Cortex of kidney (tissue), 1 donor: ENCODE data around the gene ZNF484.
"Not testable (repeated sequence)": the region's sequence is repeated elsewhere in the genome, so short reads cannot be mapped to it uniquely, and the experiment has no call there.

Source experiments
- DNase-seq: peaks from one replicate; lab custom pipeline; 2025; lab: John Stamatoyannopoulos, UW

ZNF484 gene

DNA sequence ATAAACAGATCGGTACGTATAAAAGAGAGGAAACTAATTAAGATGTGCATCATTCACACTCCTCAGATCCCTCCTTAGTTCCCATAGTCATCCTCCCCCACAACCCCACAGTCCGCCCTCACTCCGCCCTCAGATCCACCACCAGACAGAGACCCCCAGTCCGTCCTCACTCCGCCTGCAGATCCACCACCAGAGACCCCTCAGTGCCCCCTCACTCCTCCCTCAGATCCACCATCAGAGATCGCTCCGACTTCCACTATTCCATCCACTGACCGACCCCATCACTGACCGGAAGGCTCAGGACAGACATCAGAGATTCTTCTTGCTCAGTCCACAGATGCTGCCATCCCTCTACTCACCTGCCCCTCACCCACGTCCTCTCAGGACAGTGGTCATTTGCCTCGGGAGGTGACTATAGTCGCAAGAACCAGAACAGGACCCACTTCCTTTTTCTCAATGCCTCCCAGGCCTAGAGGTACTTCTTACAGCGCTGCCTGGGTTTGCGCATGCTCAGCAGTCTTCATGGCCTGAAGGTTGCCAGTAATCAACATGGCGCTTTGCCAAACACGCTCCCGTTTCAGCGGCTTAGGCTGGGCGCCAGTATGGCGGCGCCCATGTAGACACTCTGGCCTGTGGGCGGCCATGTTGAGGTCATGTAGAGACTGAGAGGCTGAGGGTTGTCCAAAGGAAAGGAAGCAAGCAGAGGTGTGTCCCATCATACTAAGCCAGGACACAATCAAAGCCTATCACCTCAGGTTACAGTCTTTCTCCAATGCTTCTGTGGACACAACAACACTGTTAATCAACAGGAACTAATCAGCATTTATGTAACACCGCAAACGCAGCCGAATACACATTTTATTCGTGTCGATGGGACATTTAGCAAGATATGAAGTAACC lies at the start of gene ZNF484:
ZNF484 (minus strand) TSS at position 508 of the 900 bp plus-strand sequence. CDS start 3,009 bp downstream, outside the sequence.
- DNase-seq = no peak

DNA sequence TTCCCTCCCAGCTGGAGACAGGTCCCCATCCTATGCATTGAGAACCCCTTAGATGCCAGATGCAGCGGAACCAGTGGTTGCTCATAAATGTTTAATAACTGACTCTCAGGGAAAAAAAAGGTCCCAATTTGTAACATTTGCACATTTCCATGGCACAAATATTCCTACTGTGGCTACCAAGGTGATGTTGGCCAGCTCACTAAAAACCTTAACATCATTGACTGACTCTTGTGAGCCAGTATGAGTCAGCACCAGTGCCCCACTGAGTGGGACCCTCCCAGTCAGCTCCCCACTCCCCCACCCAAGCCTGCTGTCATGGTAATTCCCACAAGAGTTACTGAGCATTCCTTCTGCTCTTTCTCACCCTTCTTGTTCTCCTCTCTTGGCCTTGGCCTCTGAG lies 42.6 kb upstream of the ZNF484 start:
- DNase-seq = no peak

DNA sequence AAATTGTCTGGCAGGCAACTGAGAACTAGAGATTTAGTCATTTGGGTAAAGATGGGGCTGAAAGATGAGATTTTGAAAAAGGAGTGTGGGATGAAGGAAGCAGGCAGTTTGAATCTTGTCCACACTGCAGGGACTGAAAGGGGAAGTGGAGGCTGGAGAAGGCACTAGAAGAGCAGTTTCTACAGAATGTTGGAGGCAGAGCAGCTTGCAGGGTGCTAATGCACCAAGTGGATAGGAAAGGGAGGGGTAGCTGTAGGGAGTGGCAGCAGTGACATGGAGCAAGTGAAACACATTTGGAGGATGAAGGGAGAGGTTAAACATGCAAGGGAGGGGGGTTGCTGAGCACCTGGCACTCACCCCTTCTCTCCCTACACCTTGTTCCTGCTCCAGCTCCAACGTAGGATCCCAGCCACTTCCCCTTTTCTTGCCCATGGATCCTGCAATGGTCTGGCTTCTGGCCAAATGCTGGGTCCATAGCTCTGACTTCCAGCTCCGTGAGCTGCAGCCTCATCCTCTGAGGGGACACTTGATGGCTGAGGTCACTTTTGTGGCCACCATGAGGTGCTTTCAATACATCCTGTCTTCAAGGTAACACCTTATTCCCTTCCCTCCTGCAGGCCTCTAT lies 39.5 kb upstream of the ZNF484 start:
- DNase-seq = no peak

DNA sequence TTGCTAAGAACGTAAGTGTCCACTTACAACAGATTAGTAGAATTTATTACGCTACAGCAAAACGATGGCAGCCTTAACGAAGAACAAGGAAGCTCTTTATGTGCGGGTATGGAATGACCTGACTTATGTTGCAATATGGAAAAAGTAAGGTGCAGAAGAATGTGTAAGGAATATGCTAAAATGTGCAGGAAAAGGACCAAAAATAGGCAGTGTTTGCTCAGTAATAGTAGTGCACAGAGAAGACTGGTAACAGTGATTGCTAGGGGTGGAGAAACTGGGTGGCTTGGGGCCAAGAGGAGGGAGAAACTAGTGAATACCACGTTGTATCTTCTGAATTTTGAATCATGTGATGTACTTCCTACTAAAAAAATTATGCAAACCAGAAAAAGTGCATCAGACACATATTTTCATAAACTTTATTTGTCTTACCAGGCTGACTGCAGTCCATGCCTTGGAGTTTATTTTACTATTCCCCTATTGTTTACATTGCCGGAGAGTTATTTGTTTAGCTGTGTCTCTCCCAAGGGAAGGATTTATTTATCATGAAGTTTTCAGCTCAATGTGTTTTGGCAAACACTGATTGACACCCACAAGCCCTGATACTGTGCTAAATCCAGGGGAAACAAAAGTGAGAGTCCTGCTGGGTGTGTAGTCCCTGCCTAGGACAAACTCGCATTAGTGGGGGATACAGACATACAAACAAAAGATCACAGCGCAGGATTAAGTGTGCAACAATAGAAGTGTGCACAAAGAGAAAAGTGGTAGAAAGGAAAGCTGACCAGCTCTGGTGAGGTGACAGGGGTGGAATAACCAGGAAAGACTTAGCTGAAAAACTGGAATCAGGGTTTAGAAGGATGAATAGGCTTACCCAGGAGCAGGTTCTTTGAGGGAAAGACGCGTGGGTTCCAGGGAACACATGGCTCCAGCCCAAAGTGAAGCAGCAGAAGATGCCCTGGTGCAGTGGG lies 34.0 kb upstream of the ZNF484 start:
- DNase-seq = no peak

DNA sequence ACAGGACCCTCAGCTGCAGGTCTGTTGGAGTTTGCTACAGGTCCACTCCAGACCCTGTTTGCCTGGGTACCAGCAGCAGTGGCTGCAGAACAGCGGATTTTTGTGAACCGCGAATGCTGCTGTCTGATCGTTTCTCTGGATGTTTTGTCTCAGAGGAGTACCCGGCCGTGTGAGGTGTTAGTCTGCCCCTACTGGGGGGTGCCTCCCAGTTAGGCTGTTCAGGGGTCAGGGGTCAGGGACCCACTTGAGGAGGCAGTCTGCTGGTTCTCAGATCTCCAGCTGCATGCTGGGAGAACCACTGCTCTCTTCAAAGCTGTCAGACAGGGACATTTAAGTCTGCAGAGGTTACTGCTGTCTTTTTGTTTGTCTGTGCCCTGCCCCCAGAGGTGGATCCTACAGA lies 27.3 kb upstream of the ZNF484 start:
- DNase-seq = not testable (repeated sequence)

DNA sequence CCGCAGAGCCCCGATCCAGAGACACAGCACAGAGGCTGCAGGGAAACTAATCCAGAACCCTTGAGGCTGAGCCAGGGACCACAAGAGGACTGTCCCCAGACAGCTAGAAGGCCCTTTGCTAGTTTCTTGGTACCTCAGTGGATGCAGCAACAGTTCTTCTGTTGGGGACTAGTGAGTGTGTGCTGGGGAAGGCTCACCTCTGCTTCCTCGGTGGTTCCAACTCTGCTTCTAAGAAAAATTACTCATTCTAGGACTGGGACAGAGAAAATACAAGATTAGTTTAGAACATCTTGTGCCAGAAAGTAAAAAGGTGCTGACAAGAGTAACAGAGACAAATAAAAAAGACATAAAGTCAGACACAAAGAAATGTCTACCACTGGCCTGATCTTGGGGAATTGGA lies 19.5 kb upstream of the ZNF484 start:
- DNase-seq = no peak

DNA sequence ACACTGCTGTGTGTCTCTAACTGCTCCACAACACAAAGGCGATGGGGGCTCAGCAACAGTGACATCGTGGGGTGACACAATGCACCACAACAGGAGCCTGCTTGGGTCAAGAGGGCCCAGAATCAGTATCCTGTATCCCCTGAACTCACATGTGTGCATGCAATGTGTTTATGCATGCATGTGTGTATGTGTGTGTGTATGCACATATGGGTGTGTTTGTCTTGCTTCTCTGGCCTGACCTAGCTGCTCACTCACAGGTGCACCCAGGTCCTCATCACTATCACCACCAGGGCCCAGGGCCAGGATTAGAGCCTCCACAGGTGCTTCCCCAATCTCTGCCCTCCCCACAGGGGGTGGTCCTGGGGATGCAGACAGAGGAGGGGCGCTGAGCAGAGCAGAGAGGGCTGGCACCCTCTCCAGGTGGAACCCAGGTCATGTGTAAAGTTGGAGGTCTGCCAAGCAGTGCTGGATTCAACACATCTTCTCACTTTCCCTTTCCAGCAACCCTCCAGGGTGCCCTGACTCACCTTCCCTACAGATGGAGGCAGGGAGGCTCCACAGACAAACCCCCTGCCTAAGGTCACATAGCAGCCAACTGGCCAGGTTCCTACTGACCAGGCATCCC lies 18.1 kb upstream of the ZNF484 start:
- DNase-seq = no peak

DNA sequence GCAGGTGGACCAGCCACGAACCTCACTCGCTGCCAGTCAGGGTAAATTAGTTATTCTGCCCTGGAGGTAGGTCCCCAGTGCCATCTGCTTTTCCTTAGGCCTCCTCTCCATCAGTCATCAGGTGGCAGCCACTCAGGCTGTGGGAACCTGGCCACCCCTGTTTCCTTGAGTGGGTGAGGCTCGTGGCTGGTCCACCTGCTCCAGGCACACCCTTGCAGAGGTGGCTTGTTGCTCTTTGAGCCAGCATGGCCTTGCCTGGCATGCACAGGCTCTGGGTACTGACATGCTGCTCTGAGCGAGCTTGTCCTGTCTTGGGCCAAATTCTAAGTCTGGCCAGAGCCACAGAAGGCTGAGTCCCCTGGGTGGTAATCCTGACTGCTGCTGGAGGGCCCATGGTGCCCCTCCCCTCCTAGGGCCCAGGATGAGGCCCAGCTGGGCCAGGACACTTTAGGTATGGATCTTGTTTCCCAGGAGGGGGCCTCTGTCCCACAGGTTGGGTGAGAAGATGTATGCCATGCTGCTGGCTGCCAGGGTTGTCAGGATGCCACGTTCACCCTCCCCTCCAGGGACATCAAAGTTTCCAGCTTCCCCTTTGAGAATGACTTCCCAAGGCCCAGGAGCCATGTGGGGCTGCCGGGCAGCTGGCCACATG lies 17.0 kb upstream of the ZNF484 start:
- DNase-seq = no peak

DNA sequence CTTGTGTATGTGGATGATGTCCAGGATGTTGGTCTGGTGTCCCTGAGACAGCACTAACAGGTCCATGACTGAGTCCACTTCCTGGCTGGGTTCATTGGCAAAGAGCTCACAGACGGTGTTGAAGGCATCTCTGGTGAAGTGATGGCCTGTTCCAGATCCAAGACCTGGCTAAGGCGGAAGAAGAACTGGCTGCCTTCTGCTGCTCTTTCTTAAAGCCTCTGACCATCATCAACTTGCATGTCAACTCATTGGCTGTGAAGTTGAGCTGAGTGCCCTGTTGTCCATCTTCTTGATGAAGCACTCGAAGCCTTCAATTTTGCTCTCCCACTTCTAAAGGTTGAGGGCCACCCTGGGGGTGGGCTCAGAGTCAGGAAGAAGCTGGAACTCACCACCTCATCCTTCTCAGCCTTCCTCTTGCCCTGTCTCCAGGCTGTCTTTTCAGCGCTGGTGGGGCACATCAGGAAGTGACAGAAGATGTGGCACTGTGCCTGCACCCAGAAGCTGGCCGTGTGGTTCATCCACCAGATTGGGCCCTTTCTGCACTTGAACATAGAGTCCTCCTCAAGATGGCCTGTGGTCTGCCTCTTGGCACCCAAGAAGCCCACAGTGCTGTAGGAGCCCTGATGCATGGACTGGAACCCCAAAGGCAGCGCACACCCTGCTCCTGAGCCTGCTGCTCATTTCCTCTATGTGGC lies 16.2 kb upstream of the ZNF484 start:
- not testable (repeated sequence) for DNase-seq

DNA sequence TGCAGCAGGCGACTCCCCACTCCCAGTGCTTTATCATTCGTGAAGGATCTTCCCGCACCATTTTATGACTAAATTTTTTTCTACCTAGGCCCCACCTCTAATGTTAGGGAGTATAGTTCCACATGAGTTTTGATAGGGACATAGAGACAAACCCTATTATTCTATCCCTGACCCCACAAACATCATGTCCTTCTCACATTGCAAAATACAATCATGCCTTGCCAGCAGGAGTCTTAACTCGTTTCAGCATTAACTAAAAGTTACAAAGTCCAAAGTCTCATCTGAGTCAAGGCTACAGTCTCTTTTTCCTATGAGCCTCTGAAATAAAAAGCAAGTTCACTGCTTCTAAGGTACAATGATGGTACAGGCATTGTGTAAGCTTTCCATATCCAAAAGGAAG lies 14.4 kb upstream of the ZNF484 start:
- DNase-seq = not testable (repeated sequence)

DNA sequence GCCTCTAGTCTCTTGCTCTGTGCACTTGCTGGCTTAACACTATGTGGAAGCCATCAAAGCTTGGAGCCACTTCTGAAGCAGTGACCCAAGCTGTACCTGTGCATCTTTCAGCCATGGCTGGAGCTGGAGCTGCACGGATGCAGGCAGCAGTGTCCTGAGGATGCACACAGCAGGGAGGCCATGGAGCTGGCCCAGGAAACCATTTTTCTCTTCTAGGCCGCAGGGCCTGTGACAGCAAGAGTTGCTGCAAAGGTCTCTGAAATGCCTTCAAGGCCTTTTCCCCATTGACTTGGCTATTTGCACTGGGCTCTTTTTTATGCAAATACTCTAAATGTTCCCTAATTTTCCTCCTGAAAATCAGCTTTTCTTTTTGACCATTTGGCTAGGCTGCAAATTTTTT lies 12.9 kb upstream of the ZNF484 start:
- no peak for DNase-seq

DNA sequence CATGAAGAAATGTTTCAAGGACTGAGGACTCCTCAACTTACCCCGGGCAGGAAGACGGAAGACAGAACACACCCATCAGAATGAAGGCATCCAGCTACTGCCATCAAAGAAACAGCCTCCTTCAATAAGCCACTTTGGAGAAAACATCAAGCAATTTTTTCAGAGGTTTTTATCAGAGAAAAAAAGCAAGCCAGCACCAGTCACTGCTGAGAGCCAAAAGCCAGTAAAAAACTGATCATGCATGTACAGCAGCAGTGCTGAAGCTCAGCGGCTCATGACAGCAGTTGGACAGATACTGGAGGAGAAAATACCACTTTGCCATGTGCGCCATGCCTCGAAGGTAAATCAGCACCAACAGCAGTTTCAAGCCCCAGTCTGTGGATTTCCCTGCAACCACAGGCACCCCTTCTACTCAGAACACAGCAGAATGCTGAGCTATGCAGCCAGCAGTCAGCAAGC lies 10.1 kb upstream of the ZNF484 start:
- no peak for DNase-seq

DNA sequence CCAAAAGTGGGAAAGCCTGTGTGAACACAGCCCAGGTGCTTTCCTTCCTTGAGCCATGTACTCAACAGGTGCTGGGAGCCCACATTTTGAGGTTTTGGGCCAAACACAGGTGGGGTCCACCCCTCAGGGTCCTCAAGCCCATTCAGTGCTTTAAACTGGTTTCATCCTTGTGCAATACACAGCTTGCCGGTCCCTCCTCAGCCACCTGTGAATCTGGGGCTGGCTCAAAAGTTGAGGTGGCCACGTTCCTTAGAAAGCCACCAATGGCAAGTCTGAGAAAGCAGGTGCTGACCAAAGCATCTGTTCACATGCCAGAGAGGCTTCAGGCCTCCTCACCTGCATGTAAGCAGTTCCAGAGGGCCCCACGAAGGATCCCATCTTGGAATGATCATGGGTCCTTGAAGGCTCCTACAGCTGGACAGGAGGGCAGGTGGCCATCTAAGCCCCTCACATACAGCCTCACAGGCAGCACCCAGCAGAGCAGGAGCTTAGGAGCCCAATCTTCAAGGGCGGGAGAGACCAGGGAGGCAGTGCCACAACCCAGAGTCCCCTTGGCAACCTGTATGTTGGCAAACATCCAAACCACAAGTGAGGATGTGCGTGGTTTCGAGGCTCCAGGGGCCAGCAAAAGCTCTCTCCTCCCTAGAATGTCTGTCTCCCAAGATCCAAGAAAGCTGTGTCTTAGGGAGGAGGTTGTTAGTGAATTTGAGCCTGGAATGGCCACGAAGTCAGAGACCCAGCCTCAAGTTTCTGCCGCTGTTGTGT lies 9.2 kb upstream of the ZNF484 start:
- not testable (repeated sequence) for DNase-seq

DNA sequence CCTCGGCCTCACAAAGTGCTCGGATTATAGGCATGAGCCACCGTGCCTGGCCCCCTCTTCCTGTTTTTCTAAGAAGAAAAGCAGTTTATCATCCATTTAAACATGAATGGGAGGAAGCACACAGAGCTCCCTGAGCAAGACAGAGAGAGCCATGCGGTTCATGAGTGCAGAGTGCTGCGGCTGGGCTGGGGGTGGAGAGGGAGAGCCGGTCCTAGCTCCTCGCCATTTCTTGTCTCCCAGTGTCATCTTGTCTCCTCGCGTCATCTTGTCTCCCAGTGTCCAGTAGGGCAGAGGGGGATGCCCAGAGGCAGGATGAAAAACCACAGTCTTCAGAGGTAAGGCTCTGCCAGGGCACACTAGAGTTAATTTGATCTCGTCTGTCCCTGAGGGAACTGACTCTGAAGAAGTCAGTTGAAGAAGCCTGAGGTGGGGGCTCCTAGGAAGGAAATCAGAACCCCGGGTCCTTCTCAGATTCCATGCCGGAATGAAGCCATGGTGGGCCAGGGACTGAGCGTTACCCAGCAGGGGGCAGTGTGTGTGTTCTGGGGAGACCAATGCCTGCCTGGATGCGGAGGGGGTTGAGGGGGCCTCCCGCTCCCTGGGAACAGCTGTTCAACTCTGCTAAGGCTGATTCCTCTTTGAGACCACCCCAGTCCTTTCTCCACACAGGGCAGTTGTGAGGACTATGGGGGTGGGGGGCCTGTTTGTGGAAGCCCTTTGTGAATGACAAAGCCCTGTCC lies 6.0 kb upstream of the ZNF484 start:
- DNase-seq = not testable (repeated sequence)

DNA sequence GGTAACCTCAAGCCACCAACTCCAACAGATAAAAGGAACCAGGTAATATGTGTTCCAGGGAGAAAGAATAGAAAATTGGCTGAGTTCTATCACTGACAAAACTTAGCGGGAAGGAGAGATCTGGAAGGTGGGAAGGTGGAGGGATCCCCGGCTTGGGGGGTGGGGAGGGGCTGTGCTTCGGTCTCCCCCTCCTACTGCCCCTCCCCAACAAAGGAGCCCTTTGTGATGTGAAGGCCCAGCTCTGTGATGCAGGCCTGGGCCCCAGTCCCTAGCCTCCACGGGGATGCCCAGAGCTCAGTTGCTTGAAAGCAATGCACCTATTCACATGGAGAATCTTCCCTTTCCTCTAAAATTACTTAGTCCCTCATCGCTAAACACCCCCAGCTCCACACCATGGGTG lies 4.4 kb upstream of the ZNF484 start:
- DNase-seq = no peak

DNA sequence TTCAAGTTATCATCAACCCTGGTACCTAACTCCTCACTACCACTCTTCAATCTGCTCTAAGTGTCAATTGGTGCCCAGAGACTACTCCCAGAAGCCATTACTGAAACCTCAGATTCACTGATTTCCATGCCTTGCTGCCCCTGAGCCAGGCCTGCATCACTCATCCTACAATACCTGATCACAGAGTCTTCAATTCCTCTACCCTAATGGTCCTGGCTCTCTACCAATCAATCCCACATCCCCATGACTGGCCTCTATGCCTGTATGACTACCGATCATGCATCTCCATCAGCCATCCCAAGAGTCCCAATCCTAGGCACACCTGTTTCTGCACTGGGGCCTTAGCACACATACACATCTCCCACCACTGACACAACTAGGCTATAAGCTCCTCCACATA lies 2.5 kb downstream of the ZNF484 start:
- no peak for DNase-seq

DNA sequence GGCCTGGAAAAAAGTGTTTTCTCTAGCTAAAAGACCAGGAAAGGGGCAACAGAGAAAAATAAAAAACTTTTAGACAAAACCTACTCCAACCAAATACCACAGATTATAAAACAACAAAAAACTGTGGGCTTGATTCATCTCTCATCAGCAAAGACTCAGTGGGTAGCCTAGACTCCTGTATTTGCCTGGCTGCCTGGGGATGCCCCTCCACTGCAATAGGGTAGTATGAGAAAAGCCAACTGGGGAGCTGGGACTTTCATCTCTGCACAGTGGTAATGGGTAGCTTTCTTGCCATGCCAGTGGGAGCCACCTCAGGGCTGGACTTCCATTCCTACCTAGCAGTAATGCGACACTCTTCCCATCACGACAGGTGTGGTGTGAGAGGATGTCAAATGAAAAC lies 7.5 kb downstream of the ZNF484 start:
- DNase-seq = no peak

DNA sequence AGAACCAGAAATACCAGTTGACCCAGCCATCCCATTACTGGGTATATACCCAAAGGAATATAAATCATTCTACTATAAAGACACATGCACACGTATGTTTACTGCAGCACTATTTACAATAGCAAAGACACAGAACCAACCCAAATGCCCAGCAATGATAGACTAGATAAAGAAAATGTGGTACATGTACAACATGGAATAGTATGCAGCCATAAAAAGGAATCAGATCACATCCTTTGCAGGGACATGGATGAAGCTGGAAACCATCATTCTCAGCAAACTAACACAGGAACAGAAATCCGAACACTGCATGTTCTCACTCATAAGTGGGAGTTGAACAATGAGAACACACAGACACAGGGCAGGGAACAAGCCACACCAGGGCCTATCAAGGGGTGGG lies 11.2 kb downstream of the ZNF484 start:
- not testable (repeated sequence) for DNase-seq

DNA sequence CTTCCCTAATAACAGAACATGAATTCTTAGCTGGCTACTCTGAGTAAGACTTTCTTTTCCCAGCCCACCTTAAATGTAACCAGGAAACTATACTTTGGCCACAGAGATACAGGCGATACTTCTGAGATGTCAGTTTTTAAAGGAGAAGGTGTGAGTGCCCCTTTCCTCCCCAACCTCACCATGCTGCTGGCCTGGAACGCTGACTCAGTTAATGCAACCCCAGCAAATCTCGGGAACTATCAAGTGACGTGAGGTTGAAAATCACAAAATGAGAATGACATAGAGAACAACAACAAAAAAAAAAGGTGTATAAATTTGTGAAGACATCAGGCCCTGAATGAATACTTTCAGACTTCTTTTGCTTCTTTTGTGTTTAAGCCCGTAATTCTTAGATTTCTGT lies 13.7 kb downstream of the ZNF484 start:
- no peak for DNase-seq
